ENCODE data around the gene BAG5. TPM values are rescaled to one million over a fixed set of nuclear protein-coding genes. Genes with fewer than 3 reads are reported as not detected.
"Not testable (repeated sequence)": the region's sequence is repeated elsewhere in the genome, so short reads cannot be mapped to it uniquely, and the experiment has no call there.

BAG5 gene
- total RNA-seq, result 10 to 100 TPM; 40.3 to 44.3 (median 43.1) TPM

- WGBS, 2 donors, result 0 to 2% methylated on average over 35 to 55 of the region's 109 CpGs
- no peak for TF ChIP-seq POLR2A (IDR thresholded peaks at IDR 0.05)
- TF ChIP-seq CTCF (IDR thresholded peaks at IDR 0.05), result no peak
- DNase-seq (ENCODE audit: low spot score in 2 of 2), result peak; percentile 70 to 97
Observed at GRCh38 chr14:103562429-103563225, at the start of gene BAG5, which contains the start of gene COA8. Gene BAG5 (minus strand): TSS chr14:103562657. CDS start chr14:103561164, 1,493 bp downstream. Gene COA8 (plus strand): TSS chr14:103562960. CDS start chr14:103563002, 42 bp downstream.

GRCh38 chr14:103611215-103611614 lies 48.8 kb upstream of the BAG5 start:
- no peak for DNase-seq (ENCODE audit: low spot score in 2 of 2)
- no peak overlapping the region for H3K4me3 ChIP-seq (ENCODE audit: low read depth, poor library complexity, severe bottlenecking)
- no peak for TF ChIP-seq CTCF (IDR thresholded peaks at IDR 0.05)
- WGBS, 2 donors, result 98% methylated on average over 2 of the region's 2 CpGs
- intact Hi-C loops (cut with DNase I; ENCODE audit: low total_unique reads), result no loop called here

More at GRCh38 chr14:103562429-103563225, at the start of gene BAG5, which contains the start of gene COA8:
- peak within 1 kb of the TSS; percentile 94 for H3K4me3 ChIP-seq (ENCODE audit: low read depth, poor library complexity, severe bottlenecking)
- intact Hi-C loops (cut with DNase I; ENCODE audit: low total_unique reads), result no loop called here

GRCh38 chr14:103609081-103609480 lies 46.6 kb upstream of the BAG5 start:
- intact Hi-C loops (cut with DNase I; ENCODE audit: low total_unique reads); DNase-seq (ENCODE audit: low spot score in 2 of 2): not testable (repeated sequence)
- WGBS, 2 donors, result 97 to 99% methylated on average over 4 of the region's 4 CpGs

GRCh38 chr14:103607822-103608221 lies 45.4 kb upstream of the BAG5 start:
- intact Hi-C loops (cut with DNase I; ENCODE audit: low total_unique reads), result no loop called here
- DNase-seq (ENCODE audit: low spot score in 2 of 2), result no peak
- no peak for TF ChIP-seq POLR2A (IDR thresholded peaks at IDR 0.05)
- TF ChIP-seq CTCF (IDR thresholded peaks at IDR 0.05), result no peak
- 39 to 43% methylated on average over 15 of the region's 15 CpGs for WGBS, 2 donors
- no peak overlapping the region for H3K4me3 ChIP-seq (ENCODE audit: low read depth, poor library complexity, severe bottlenecking)

More at GRCh38 chr14:103609081-103609480, 46.6 kb upstream of the BAG5 start:
- H3K4me3 ChIP-seq (ENCODE audit: low read depth, poor library complexity, severe bottlenecking), result not testable (repeated sequence)

GRCh38 chr14:103606963-103607668 lies 44.7 kb upstream of the BAG5 start:
- no peak overlapping the region for H3K4me3 ChIP-seq (ENCODE audit: low read depth, poor library complexity, severe bottlenecking)
- peak; percentile 82 to 94 for DNase-seq (ENCODE audit: low spot score in 2 of 2)
- intact Hi-C loops (cut with DNase I; ENCODE audit: low total_unique reads), result no loop called here
- 2% methylated on average over 19 to 25 of the region's 25 CpGs for WGBS, 2 donors
- TF ChIP-seq POLR2A (IDR thresholded peaks at IDR 0.05), result no peak
- TF ChIP-seq CTCF (IDR thresholded peaks at IDR 0.05), result no peak

- TF ChIP-seq POLR2A (IDR thresholded peaks at IDR 0.05), result no peak
- no peak for TF ChIP-seq CTCF (IDR thresholded peaks at IDR 0.05)
- WGBS, 2 donors, result 96 to 97% methylated on average over 5 of the region's 5 CpGs
Observed at GRCh38 chr14:103604620-103605019, 42.2 kb upstream of the BAG5 start.

More at GRCh38 chr14:103604620-103605019, 42.2 kb upstream of the BAG5 start:
- DNase-seq (ENCODE audit: low spot score in 2 of 2), result no peak
- no peak overlapping the region for H3K4me3 ChIP-seq (ENCODE audit: low read depth, poor library complexity, severe bottlenecking)
- intact Hi-C loops (cut with DNase I; ENCODE audit: low total_unique reads), result no loop called here
